Esophagus squamous epithelium (tissue), 4 donors: ENCODE measurements around the gene TEX261.

Experiments used
- CTCF ChIP-seq, 6 experiments: fragments of 450-650 bp in 4 of 6; fragments of 200-600 bp in 2 of 6; sonication (generic) in 2 of 6; IDR thresholded peaks; one replicate each; pipeline ENCODE4 v1.5.1; 2016 to 2019; ENCODE audit warnings: antibody characterized with exemption in 6 of 6, mild to moderate bottlenecking in 4 of 6, moderate library complexity in 4 of 6
- POLR2A ChIP-seq, 4 donors: fragments of 450-650 bp; IDR thresholded peaks; one replicate each; pipeline ENCODE4 v1.6.1; 2017; ENCODE audit warnings: antibody characterized with exemption in 4 of 4, mild to moderate bottlenecking in 4 of 4, moderate library complexity in 3 of 4

- TF ChIP-seq CTCF (IDR thresholded peaks at IDR 0.05), result no peak
- no peak for TF ChIP-seq POLR2A (IDR thresholded peaks at IDR 0.05)
These were observed 29.2 kb downstream of the TEX261 start for GRCh38 chr2:70965506-70965905.
